Measurements from ENCODE around the gene TAP1. TPM values are rescaled to one million over a fixed set of nuclear protein-coding genes. Genes with fewer than 3 reads are reported as not detected.

Gene TAP1
- total and polyA plus RNA-seq, 9 of the 15 experiments (the other 6 are each of a cell fraction or from before 2014, with no cell fraction given) = 1.3 to 6.0 (median 4.2) TPM

GRCh38 chr6:32837651-32838113 lies 15.8 kb downstream of the TAP1 start (continued):
- TF ChIP-seq E2F6 (IDR thresholded peaks at IDR 0.05; ENCODE audit: borderline replicate concordance in 1 of 2, extremely low read depth in 1 of 2, insufficient read depth in 1 of 2, insufficient read length in 1 of 2, low read depth in 1 of 2, low read length in 1 of 2, poor library complexity in 1 of 2, severe bottlenecking in 1 of 2) (peak in 1 of 2 experiments; percentile 38), ZBTB2 (IDR thresholded peaks at IDR 0.05) (no peak), ATF7 (IDR thresholded peaks at IDR 0.05) (0 out of 2 replicates have a peak, but pooled peaks have one; percentile 12), RREB1 (CRISPR knock-in tag; IDR thresholded peaks at IDR 0.05) (0 out of 2 replicates have a peak, but pooled peaks have one; percentile 16), KDM2B (CRISPR knock-in tag; IDR thresholded peaks at IDR 0.05) (no peak), ASH1L (IDR thresholded peaks at IDR 0.05; ENCODE audit: borderline replicate concordance, low read depth, partially characterized antibody) (no peak), ERF (CRISPR knock-in tag; IDR thresholded peaks at IDR 0.05) (0 out of 2 replicates have a peak, but pooled peaks have one; percentile 30), ZFP1 (CRISPR knock-in tag; IDR thresholded peaks at IDR 0.05) (no peak), ZNF75A (CRISPR knock-in tag; IDR thresholded peaks at IDR 0.05) (no peak), CEBPG (CRISPR knock-in tag; IDR thresholded peaks at IDR 0.05) (no peak), CEBPG (tag; conservative IDR thresholded peaks at IDR 0.05 in 1 of 2, IDR thresholded peaks at IDR 0.05 in 1 of 2) (no peak)

All from K562 (cell line).